Gastrocnemius medialis (tissue), 4 donors: ENCODE measurements around the gene ZFHX3.

Experiments used
- POLR2A ChIP-seq, 2 donors: fragments of 450-650 bp; IDR thresholded peaks; one replicate each; pipeline ENCODE4 v1.6.1; 2017; ENCODE audit warnings: antibody characterized with exemption in 2 of 2, mild to moderate bottlenecking in 2 of 2, moderate library complexity in 2 of 2
- TF ChIP-seq, protein P1 (sequence below), 5 experiments: fragments of 450-650 bp in 3 of 5; fragments of 200-600 bp in 2 of 5; sonication (generic) in 2 of 5; IDR thresholded peaks in 4 of 5; conservative IDR thresholded peaks in 1 of 5; 1 replicate in 4 of 5; 2 replicates in 1 of 5; pipeline ENCODE4 v1.5.1; 2016 to 2019; ENCODE audit warnings: antibody characterized with exemption in 5 of 5, mild to moderate bottlenecking in 3 of 5, moderate library complexity in 3 of 5

DNA sequence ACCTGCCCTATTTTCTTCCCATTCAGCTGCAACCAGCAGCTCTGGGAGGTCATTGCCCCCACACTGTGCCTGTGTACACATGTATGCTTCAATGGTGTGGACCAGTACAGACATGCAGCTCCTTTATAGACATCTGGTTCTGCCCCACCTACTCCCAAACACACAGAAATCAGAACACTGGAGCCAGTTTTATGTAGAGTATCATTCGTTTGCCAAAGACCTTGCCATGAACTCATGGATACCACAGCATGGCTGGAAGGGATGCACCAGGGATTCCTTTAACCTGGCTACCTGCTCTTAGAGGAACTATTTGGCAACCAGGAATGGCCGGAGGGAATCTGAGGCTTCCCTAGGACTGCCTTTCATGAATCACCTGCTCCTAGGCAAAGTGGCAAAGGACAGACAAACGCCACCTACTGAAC is 60.4 kb downstream of the ZFHX3 start:
- TF ChIP-seq, protein P1, sequence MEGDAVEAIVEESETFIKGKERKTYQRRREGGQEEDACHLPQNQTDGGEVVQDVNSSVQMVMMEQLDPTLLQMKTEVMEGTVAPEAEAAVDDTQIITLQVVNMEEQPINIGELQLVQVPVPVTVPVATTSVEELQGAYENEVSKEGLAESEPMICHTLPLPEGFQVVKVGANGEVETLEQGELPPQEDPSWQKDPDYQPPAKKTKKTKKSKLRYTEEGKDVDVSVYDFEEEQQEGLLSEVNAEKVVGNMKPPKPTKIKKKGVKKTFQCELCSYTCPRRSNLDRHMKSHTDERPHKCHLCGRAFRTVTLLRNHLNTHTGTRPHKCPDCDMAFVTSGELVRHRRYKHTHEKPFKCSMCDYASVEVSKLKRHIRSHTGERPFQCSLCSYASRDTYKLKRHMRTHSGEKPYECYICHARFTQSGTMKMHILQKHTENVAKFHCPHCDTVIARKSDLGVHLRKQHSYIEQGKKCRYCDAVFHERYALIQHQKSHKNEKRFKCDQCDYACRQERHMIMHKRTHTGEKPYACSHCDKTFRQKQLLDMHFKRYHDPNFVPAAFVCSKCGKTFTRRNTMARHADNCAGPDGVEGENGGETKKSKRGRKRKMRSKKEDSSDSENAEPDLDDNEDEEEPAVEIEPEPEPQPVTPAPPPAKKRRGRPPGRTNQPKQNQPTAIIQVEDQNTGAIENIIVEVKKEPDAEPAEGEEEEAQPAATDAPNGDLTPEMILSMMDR (IDR thresholded peaks at IDR 0.05 in 4 of 5, conservative IDR thresholded peaks at IDR 0.05 in 1 of 5): no peak
- no peak for TF ChIP-seq POLR2A (IDR thresholded peaks at IDR 0.05)
